ENCODE results near the gene GRB7. TPM values are rescaled to one million over a fixed set of nuclear protein-coding genes. Genes with fewer than 3 reads are reported as not detected.
A peak's percentile ranks its signal among the peaks of the same experiment; 100 is the strongest.

The GRB7 gene
- total RNA-seq, 2 donors from 2014 or later: 54.6 to 73.9 TPM

- TF ChIP-seq CTCF (conservative IDR thresholded peaks at IDR 0.05): no peak
These were observed 27.4 kb downstream of the GRB7 start for GRCh38 chr17:39765175-39765574.

GRCh38 chr17:39765766-39766165 lies 28.0 kb downstream of the GRB7 start:
- Mint-ChIP-seq H3K4me1 (peaks cover 12% of the 10 kb centered on the region), H3K36me3 (ENCODE audit: low read depth) (no peaks in the 10 kb centered on the region), H3K4me3 (no peak overlapping the region), H3K27me3 (ENCODE audit: insufficient read depth) (peaks cover 13% of the 10 kb centered on the region), H3K9me3 (no peaks in the 10 kb centered on the region), H3K27ac (no peak overlapping the region)
- Histone ChIP-seq H3K9ac (ENCODE audit: extremely low read depth, low read length, poor library complexity, severe bottlenecking) (no peak overlapping the region), H3K4me1 (ENCODE audit: control insufficient read depth, insufficient read depth, low read length) (no peaks in the 10 kb centered on the region), H3K9me3 (ENCODE audit: control insufficient read depth, low read length) (no peaks in the 10 kb centered on the region), H3K27ac (ENCODE audit: low read depth, low read length) (no peak overlapping the region), H3K36me3 (ENCODE audit: control insufficient read depth, insufficient read depth, low read length) (no peaks in the 10 kb centered on the region), H3K4me3 (ENCODE audit: low read length) (no peak overlapping the region), H3K27me3 (ENCODE audit: control insufficient read depth, insufficient read depth, low read length, poor library complexity, severe bottlenecking) (no peaks in the 10 kb centered on the region)
- DNase-seq: no peak
- 89 to 96% methylated on average over 14 to 18 of the region's 18 CpGs for WGBS, 2 experiments (ENCODE audit: insufficient coverage in 1 of 2, insufficient read length in 1 of 2)
- no peak for TF ChIP-seq CTCF (conservative IDR thresholded peaks at IDR 0.05)

More at GRCh38 chr17:39765175-39765574, 27.4 kb downstream of the GRB7 start:
- no peaks in the 10 kb centered on the region for H3K4me1 ChIP-seq (ENCODE audit: control insufficient read depth, insufficient read depth, low read length)
- Mint-ChIP-seq H3K4me3 (no peak overlapping the region), H3K9me3 (no peaks in the 10 kb centered on the region), H3K27me3 (ENCODE audit: insufficient read depth) (peaks cover 13% of the 10 kb centered on the region), H3K4me1 (peaks cover 12% of the 10 kb centered on the region), H3K36me3 (ENCODE audit: low read depth) (no peaks in the 10 kb centered on the region), H3K27ac (no peak overlapping the region)
- H3K9ac ChIP-seq (ENCODE audit: extremely low read depth, low read length, poor library complexity, severe bottlenecking): no peak overlapping the region
- H3K9me3 ChIP-seq (ENCODE audit: control insufficient read depth, low read length): no peaks in the 10 kb centered on the region
- no peak overlapping the region for H3K27ac ChIP-seq (ENCODE audit: low read depth, low read length)
- no peaks in the 10 kb centered on the region for H3K36me3 ChIP-seq (ENCODE audit: control insufficient read depth, insufficient read depth, low read length)
- peak; percentile 3 for DNase-seq
- H3K27me3 ChIP-seq (ENCODE audit: control insufficient read depth, insufficient read depth, low read length, poor library complexity, severe bottlenecking): no peaks in the 10 kb centered on the region
- WGBS, 2 experiments (ENCODE audit: insufficient coverage in 1 of 2, insufficient read length in 1 of 2): 67 to 71% methylated on average over 2 to 3 of the region's 3 CpGs
- H3K4me3 ChIP-seq (ENCODE audit: low read length): no peak overlapping the region

- Histone ChIP-seq H3K9ac (ENCODE audit: extremely low read depth, low read length, poor library complexity, severe bottlenecking) (no peak overlapping the region), H3K9me3 (ENCODE audit: control insufficient read depth, low read length) (no peaks in the 10 kb centered on the region), H3K36me3 (ENCODE audit: control insufficient read depth, insufficient read depth, low read length) (no peaks in the 10 kb centered on the region), H3K27me3 (ENCODE audit: control insufficient read depth, insufficient read depth, low read length, poor library complexity, severe bottlenecking) (no peaks in the 10 kb centered on the region), H3K4me3 (ENCODE audit: low read length) (no peak overlapping the region), H3K27ac (ENCODE audit: low read depth, low read length) (no peak overlapping the region), H3K4me1 (ENCODE audit: control insufficient read depth, insufficient read depth, low read length) (no peaks in the 10 kb centered on the region)
- TF ChIP-seq CTCF (conservative IDR thresholded peaks at IDR 0.05): no peak
- peak; percentile 10 for DNase-seq
- Mint-ChIP-seq H3K27ac (no peak overlapping the region), H3K9me3 (no peaks in the 10 kb centered on the region), H3K27me3 (ENCODE audit: insufficient read depth) (peaks cover 13% of the 10 kb centered on the region), H3K4me1 (peaks cover 8% of the 10 kb centered on the region), H3K36me3 (ENCODE audit: low read depth) (no peaks in the 10 kb centered on the region), H3K4me3 (no peak overlapping the region)
- 85 to 90% methylated on average over 3 of the region's 3 CpGs for WGBS, 2 experiments (ENCODE audit: insufficient coverage in 1 of 2, insufficient read length in 1 of 2)
These were observed 29.4 kb downstream of the GRB7 start for GRCh38 chr17:39767147-39767546.
